H1 (cell line): ENCODE data around the gene MRPS18C. TPM values are rescaled to one million over a fixed set of nuclear protein-coding genes. Genes with fewer than 3 reads are reported as not detected.

Experiments
- CTCF ChIA-PET: fragments of 300-600 bp; sonication (Branson Sonifier 250); formaldehyde crosslinking; loops from one replicate; lab custom pipeline; 2021; ENCODE audit not compliant: partially characterized antibody; lab: Charles Lee
- POLR2A ChIA-PET: fragments of 300-600 bp; sonication (Branson Sonifier 250); formaldehyde crosslinking; loops from one replicate; lab custom pipeline; 2021; ENCODE audit warnings: inconsistent platforms; ENCODE audit not compliant: partially characterized antibody; lab: Charles Lee
- DNase-seq, 2 experiments: peaks; one replicate each; pipeline versions ENCODE4 v3.0.0 to v3.0.0-alpha.2; 2010 to 2022; ENCODE audit warnings: low spot score in 2 of 2, low read depth in 1 of 2, mixed read lengths in 1 of 2
- FAIRE-seq: peaks from 2 replicates; lab custom pipeline; 2011; peaks lifted over from hg19 to GRCh38; lab: Jason Lieb, UNC
- H2AFZ ChIP-seq: 2 replicates; pipeline ENCODE4 v1.8.1; 2012; ENCODE audit warnings: low read length, inconsistent platforms
- H2AK5ac ChIP-seq: 2 replicates; pipeline ENCODE4 v1.6.1; 2013; ENCODE audit warnings: low read depth, low read length
- H2BK120ac ChIP-seq: replicated peaks from 2 replicates; pipeline ENCODE3; 2013; ENCODE audit warnings: low read depth, low read length, inconsistent platforms
- H2BK12ac ChIP-seq: 2 replicates; pipeline ENCODE4 v1.6.1; 2013; ENCODE audit warnings: low read depth, low read length
- H2BK15ac ChIP-seq: 2 replicates; pipeline ENCODE4 v1.6.1; 2013; ENCODE audit warnings: low read length
- H2BK20ac ChIP-seq: 2 replicates; pipeline ENCODE4 v1.6.1; 2013; ENCODE audit warnings: low read length
- H2BK5ac ChIP-seq: 2 replicates; pipeline ENCODE4 v1.6.1; 2013; ENCODE audit warnings: low read depth, low read length
- H3K14ac ChIP-seq: 2 replicates; pipeline ENCODE4 v1.6.1; 2013; ENCODE audit warnings: inconsistent platforms; ENCODE audit not compliant: insufficient read length
- H3K18ac ChIP-seq: 2 replicates; pipeline ENCODE4 v1.6.1; 2013; ENCODE audit warnings: low read length; ENCODE audit errors: extremely low read depth
- H3K23ac ChIP-seq: 2 replicates; pipeline ENCODE4 v1.6.1; 2013; ENCODE audit warnings: inconsistent platforms; ENCODE audit not compliant: insufficient read length
- H3K23me2 ChIP-seq: 2 replicates; pipeline ENCODE4 v1.6.1; 2013; ENCODE audit warnings: low read depth, low read length
- H3K27ac ChIP-seq: 2 replicates; pipeline ENCODE4 v1.6.1; 2011; ENCODE audit warnings: low read depth, low read length, inconsistent platforms
- H3K27me3 ChIP-seq, 4 experiments: replicated peaks in 1 of 4; 1 replicate in 1 of 4; 2 replicates in 3 of 4; pipeline versions ENCODE4 v1.6.1 to v1.8.1; 2011 to 2013; ENCODE audit warnings: low read length in 3 of 4, mild to moderate bottlenecking in 3 of 4, inconsistent platforms in 2 of 4, mixed read lengths in 2 of 4, moderate library complexity in 1 of 4; ENCODE audit not compliant: control insufficient read depth in 3 of 4, insufficient read depth in 3 of 4; ENCODE audit errors: extremely low read depth in 1 of 4
- H3K36me3 ChIP-seq, 4 experiments: 2 replicates each; pipeline versions ENCODE4 v1.6.1 to v1.8.1; 2011 to 2013; ENCODE audit warnings: mild to moderate bottlenecking in 4 of 4, low read length in 3 of 4, moderate library complexity in 2 of 4, control low read depth in 1 of 4, inconsistent platforms in 1 of 4; ENCODE audit not compliant: insufficient read depth in 4 of 4, control insufficient read depth in 2 of 4
- H3K4ac ChIP-seq: replicated peaks from 2 replicates; pipeline ENCODE3; 2013; ENCODE audit warnings: low read length, low read depth, mixed read lengths, inconsistent platforms; ENCODE audit not compliant: insufficient read length
- H3K4me1 ChIP-seq, 4 experiments: replicated peaks in 1 of 4; 1 replicate in 1 of 4; 2 replicates in 3 of 4; pipeline versions ENCODE4 v1.6.1 to v1.8.1; 2011 to 2013; ENCODE audit warnings: low read length in 3 of 4, inconsistent platforms in 2 of 4, mixed read lengths in 1 of 4; ENCODE audit not compliant: insufficient read depth in 4 of 4, control insufficient read depth in 3 of 4
- H3K4me2 ChIP-seq, 2 experiments: 2 replicates each; pipeline versions ENCODE4 v1.6.1 to v1.8.1; 2011 to 2013; ENCODE audit warnings: low read depth in 2 of 2, low read length in 2 of 2, control low read depth in 1 of 2, inconsistent platforms in 1 of 2, mild to moderate bottlenecking in 1 of 2; ENCODE audit not compliant: insufficient read depth in 1 of 2
- H3K4me3 ChIP-seq, 4 experiments: fragments of 200-600, 300-600 bp in 1 of 4; sonication (generic), shearing (Covaris generic), sonication (Bioruptor Twin) in 1 of 4; 2 replicates each; pipeline versions ENCODE4 v1.5.1 to v1.8.1; 2011 to 2016; ENCODE audit warnings: low read length in 4 of 4, low read depth in 3 of 4, control low read depth in 2 of 4, inconsistent platforms in 2 of 4, mild to moderate bottlenecking in 2 of 4, mixed read lengths in 1 of 4, moderate library complexity in 1 of 4; ENCODE audit not compliant: insufficient read depth in 2 of 4; ENCODE audit errors: extremely low read depth in 1 of 4
- H3K56ac ChIP-seq: replicated peaks from 2 replicates; pipeline ENCODE3; 2013; ENCODE audit warnings: low read depth, mild to moderate bottlenecking, mixed read lengths, low read length, inconsistent platforms; ENCODE audit not compliant: insufficient read length
- H3K79me1 ChIP-seq: 2 replicates; pipeline ENCODE4 v1.6.1; 2013; ENCODE audit warnings: low read depth, low read length, control low read depth
- H3K79me2 ChIP-seq, 2 experiments: 2 replicates each; pipeline versions ENCODE4 v1.6.1 to v1.8.1; 2012 to 2013; ENCODE audit warnings: low read length in 2 of 2, mild to moderate bottlenecking in 2 of 2, inconsistent platforms in 1 of 2; ENCODE audit not compliant: insufficient read depth in 2 of 2, control insufficient read depth in 1 of 2
- H3K9ac ChIP-seq, 4 experiments: replicated peaks in 1 of 4; 1 replicate in 1 of 4; 2 replicates in 3 of 4; pipeline versions ENCODE4 v1.6.1 to v1.8.1; 2011 to 2013; ENCODE audit warnings: low read depth in 3 of 4, low read length in 3 of 4, control low read depth in 2 of 4, mild to moderate bottlenecking in 2 of 4, moderate library complexity in 2 of 4, inconsistent platforms in 1 of 4; ENCODE audit errors: extremely low read depth in 1 of 4
- H3K9me3 ChIP-seq, 2 experiments: 2 replicates each; pipeline versions ENCODE4 v1.6.1 to v1.8.1; 2012 to 2013; ENCODE audit warnings: mild to moderate bottlenecking in 2 of 2, moderate library complexity in 2 of 2, control low read depth in 1 of 2, inconsistent platforms in 1 of 2, low read depth in 1 of 2, low read length in 1 of 2, mixed read lengths in 1 of 2; ENCODE audit not compliant: insufficient read depth in 2 of 2
- H4K20me1 ChIP-seq, 2 experiments: replicated peaks in 1 of 2; 2 replicates each; pipeline versions ENCODE3 to v1.8.1; 2011 to 2013; ENCODE audit warnings: inconsistent platforms in 2 of 2, low read length in 2 of 2, mild to moderate bottlenecking in 1 of 2; ENCODE audit not compliant: insufficient read depth in 2 of 2, control insufficient read depth in 1 of 2
- H4K5ac ChIP-seq: 2 replicates; pipeline ENCODE4 v1.6.1; 2013; ENCODE audit warnings: low read length, low read depth, mixed read lengths, inconsistent platforms; ENCODE audit not compliant: insufficient read length
- H4K8ac ChIP-seq: 2 replicates; pipeline ENCODE4 v1.8.0; 2013; ENCODE audit warnings: mild to moderate bottlenecking, moderate library complexity, low read length, inconsistent platforms; ENCODE audit not compliant: insufficient read depth; ENCODE audit errors: extremely low read depth
- H4K91ac ChIP-seq: replicated peaks from 2 replicates; pipeline ENCODE3; 2013; ENCODE audit warnings: low read length, mixed read lengths, inconsistent platforms; ENCODE audit not compliant: insufficient read length
- BRCA1 ChIP-seq: IDR thresholded peaks from 2 replicates; pipeline ENCODE4 v1.6.1; 2012; ENCODE audit warnings: low read depth, low read length, improper control_type of control experiment
- CEBPB ChIP-seq: IDR thresholded peaks from 2 replicates; pipeline ENCODE4 v1.6.1; 2012; ENCODE audit warnings: low read depth, low read length
- EGR1 ChIP-seq: IDR thresholded peaks from 2 replicates; pipeline ENCODE4 v1.6.1; 2011; ENCODE audit warnings: low read depth, low read length, borderline replicate concordance
- EZH2 ChIP-seq: fragments of 200-600 bp; sonication (generic); IDR thresholded peaks from 2 replicates; pipeline ENCODE4 v1.7.1; 2012; ENCODE audit warnings: low read depth, mild to moderate bottlenecking, moderate library complexity, low read length, inconsistent platforms; ENCODE audit not compliant: severe bottlenecking
- JUN ChIP-seq: IDR thresholded peaks from 2 replicates; pipeline ENCODE4 v1.6.1; 2011; ENCODE audit warnings: low read depth, mild to moderate bottlenecking, improper control_type of control experiment, low read length
- KDM4A ChIP-seq: IDR thresholded peaks from one replicate; pipeline ENCODE4 v1.7.1; 2012; ENCODE audit warnings: low read depth, mild to moderate bottlenecking, moderate library complexity, low read length, inconsistent platforms; ENCODE audit not compliant: severe bottlenecking
- POLR2A ChIP-seq, 2 experiments: IDR thresholded peaks; 1 replicate in 1 of 2; 2 replicates in 1 of 2; pipeline ENCODE4 v1.6.1; 2011; ENCODE audit warnings: low read depth in 2 of 2, low read length in 2 of 2, mild to moderate bottlenecking in 2 of 2; ENCODE audit errors: control extremely low read depth in 1 of 2
- TAF1 ChIP-seq: IDR thresholded peaks from 2 replicates; pipeline ENCODE4 v1.6.1; 2011; ENCODE audit warnings: mild to moderate bottlenecking, low read depth, low read length
- TBP ChIP-seq: IDR thresholded peaks from 2 replicates; pipeline ENCODE4 v1.6.1; 2011; ENCODE audit warnings: low read depth, low read length, improper control_type of control experiment
- ZNF274 ChIP-seq: IDR thresholded peaks from 2 replicates; pipeline ENCODE4 v1.7.0; 2012; ENCODE audit warnings: low read length, borderline replicate concordance; ENCODE audit errors: extremely low read depth
- polyA plus RNA-seq, 7 experiments: library from polyadenylated mRNA; depleted of rRNA in 3 of 7; stranded (reverse) in 5 of 7; unstranded in 2 of 7; fragments of >200 nt in 5 of 7; fragments of 200-250 nt in 2 of 7; gene quantifications; 1 replicate in 5 of 7; 2 replicates in 1 of 7; 4 replicates in 1 of 7; pipeline versions ENCODE4 v1.2.1 to v1.2.3, GENCODE V29; 2011 to 2013; ENCODE audit warnings: missing spikeins in 2 of 7, mixed read lengths in 2 of 7
- total RNA-seq: library from RNA; stranded (reverse); fragmentation: NEBNext Ultra II Directional; extraction: Animal tissue kit (Norgen Biotek cat#: 25700); gene quantifications from 2 replicates; pipeline ENCODE4 v1.2.1, GENCODE V29; 2021
- TF ChIP-seq, protein P1 (sequence below), 3 experiments: IDR thresholded peaks; 1 replicate in 2 of 3; 2 replicates in 1 of 3; pipeline versions ENCODE4 v1.5.1 to v1.6.1; 2011; ENCODE audit warnings: low read length in 3 of 3, mild to moderate bottlenecking in 3 of 3, inconsistent platforms in 2 of 3, low read depth in 1 of 3, moderate library complexity in 1 of 3; ENCODE audit not compliant: insufficient read depth in 1 of 3; ENCODE audit errors: control extremely low read depth in 1 of 3
- TF ChIP-seq, protein P2 (sequence below): IDR thresholded peaks from 2 replicates; pipeline ENCODE4 v1.6.1; 2011; ENCODE audit warnings: low read depth, mild to moderate bottlenecking, low read length; ENCODE audit not compliant: insufficient read depth

The MRPS18C gene
- total and polyA plus RNA-seq, 2 of the 8 experiments (the other 6 are each of a cell fraction or from before 2014, with no cell fraction given): 22.6 to 50.3 TPM

DNA sequence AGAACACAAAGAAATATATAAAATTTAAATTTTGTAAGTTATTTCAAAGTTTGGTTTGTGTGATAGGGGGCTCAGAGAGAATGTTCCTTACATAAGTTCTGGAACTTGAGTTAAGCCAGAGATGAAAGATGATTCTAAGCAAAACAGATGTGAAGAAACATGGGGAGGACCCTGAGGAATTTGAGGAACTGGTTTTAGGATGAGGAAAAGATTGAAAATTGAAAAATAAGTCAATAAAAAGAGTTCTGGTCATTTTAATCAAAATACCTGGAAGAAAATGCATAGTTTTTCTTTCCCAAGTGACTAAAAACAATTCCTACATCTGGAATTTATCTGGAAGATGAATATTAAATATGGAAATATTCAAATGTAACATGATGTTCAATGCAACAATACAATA is 37.6 kb upstream of the MRPS18C start:
- no peaks in the 10 kb centered on the region for H4K20me1 ChIP-seq
- POLR2A ChIA-PET: no interaction called here
- H3K36me3 ChIP-seq: peaks cover 0 to 4% (median 3%) of the 10 kb centered on the region in 4 experiments; a peak in 2 of 8 replicates
- H3K4ac ChIP-seq: no peak overlapping the region
- no peak overlapping the region for H4K5ac ChIP-seq
- no peak overlapping the region for H2AFZ ChIP-seq
- H3K14ac ChIP-seq: no peak overlapping the region
- no peak for TF ChIP-seq EGR1
- TF ChIP-seq BRCA1: no peak
- TF ChIP-seq CEBPB: no peak
- no peak for TF ChIP-seq ZNF274
- no peak for TF ChIP-seq JUN
- no peak for TF ChIP-seq POLR2A (IDR thresholded peaks at IDR 0.05; ENCODE audit: control extremely low read depth in 1 of 2, low read depth in 2 of 2, low read length in 2 of 2)
- no peak for TF ChIP-seq TBP
- TF ChIP-seq, protein P1, sequence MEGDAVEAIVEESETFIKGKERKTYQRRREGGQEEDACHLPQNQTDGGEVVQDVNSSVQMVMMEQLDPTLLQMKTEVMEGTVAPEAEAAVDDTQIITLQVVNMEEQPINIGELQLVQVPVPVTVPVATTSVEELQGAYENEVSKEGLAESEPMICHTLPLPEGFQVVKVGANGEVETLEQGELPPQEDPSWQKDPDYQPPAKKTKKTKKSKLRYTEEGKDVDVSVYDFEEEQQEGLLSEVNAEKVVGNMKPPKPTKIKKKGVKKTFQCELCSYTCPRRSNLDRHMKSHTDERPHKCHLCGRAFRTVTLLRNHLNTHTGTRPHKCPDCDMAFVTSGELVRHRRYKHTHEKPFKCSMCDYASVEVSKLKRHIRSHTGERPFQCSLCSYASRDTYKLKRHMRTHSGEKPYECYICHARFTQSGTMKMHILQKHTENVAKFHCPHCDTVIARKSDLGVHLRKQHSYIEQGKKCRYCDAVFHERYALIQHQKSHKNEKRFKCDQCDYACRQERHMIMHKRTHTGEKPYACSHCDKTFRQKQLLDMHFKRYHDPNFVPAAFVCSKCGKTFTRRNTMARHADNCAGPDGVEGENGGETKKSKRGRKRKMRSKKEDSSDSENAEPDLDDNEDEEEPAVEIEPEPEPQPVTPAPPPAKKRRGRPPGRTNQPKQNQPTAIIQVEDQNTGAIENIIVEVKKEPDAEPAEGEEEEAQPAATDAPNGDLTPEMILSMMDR (IDR thresholded peaks at IDR 0.05; ENCODE audit: control extremely low read depth in 1 of 3, insufficient read depth in 1 of 3, low read depth in 1 of 3, low read length in 3 of 3): no peak
- TF ChIP-seq KDM4A: no peak
- TF ChIP-seq EZH2: no peak
- TF ChIP-seq, protein P2, sequence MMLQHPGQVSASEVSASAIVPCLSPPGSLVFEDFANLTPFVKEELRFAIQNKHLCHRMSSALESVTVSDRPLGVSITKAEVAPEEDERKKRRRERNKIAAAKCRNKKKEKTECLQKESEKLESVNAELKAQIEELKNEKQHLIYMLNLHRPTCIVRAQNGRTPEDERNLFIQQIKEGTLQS: no peak
- TF ChIP-seq TAF1: no peak
- H2BK12ac ChIP-seq: no peak overlapping the region
- H3K27ac ChIP-seq: no peak overlapping the region
- CTCF ChIA-PET: no interaction called here
- no peak overlapping the region for H2BK15ac ChIP-seq
- no peak overlapping the region for H4K8ac ChIP-seq
- H3K9me3 ChIP-seq: no peaks in the 10 kb centered on the region
- H3K4me2 ChIP-seq: no peak overlapping the region
- H3K79me1 ChIP-seq: no peaks in the 10 kb centered on the region
- FAIRE-seq: no peak
- H3K23me2 ChIP-seq: no peaks in the 10 kb centered on the region
- H3K18ac ChIP-seq: no peak overlapping the region
- H3K79me2 ChIP-seq: no peaks in the 10 kb centered on the region
- H3K27me3 ChIP-seq: no peaks in the 10 kb centered on the region
- H2BK5ac ChIP-seq: no peak overlapping the region
- H2BK20ac ChIP-seq: no peak overlapping the region
- H3K56ac ChIP-seq: no peak overlapping the region
- no peak overlapping the region for H2BK120ac ChIP-seq
- no peak overlapping the region for H2AK5ac ChIP-seq
- H3K4me1 ChIP-seq: no peaks in the 10 kb centered on the region
- no peak overlapping the region for H3K9ac ChIP-seq
- no peak for DNase-seq
- no peak overlapping the region for H3K4me3 ChIP-seq
- no peak overlapping the region for H3K23ac ChIP-seq
- no peak overlapping the region for H4K91ac ChIP-seq
